SK-N-SH (cell line): ENCODE data around the gene ASPG. TPM values are rescaled to one million over a fixed set of nuclear protein-coding genes. Genes with fewer than 3 reads are reported as not detected.

Source experiments
- CTCF ChIA-PET: fragments of 300-600, 350-600 bp; formaldehyde crosslinking; extraction: SDS; loops from one replicate; lab custom pipeline; 2021; lab: Yijun Ruan, JAX
- POLR2A ChIA-PET: fragments of 350-600 bp; sonication (Branson Sonifier 250); formaldehyde crosslinking; extraction: SDS; loops from one replicate; lab custom pipeline; 2020; ENCODE audit warnings: antibody characterized with exemption, inconsistent platforms; lab: Yijun Ruan, JAX
- DNase-seq: peaks from one replicate; pipeline ENCODE4 v3.0.0; 2012
- H2AFZ ChIP-seq: fragments of 200-600 bp; sonication (generic); 2 replicates; pipeline ENCODE4 v1.8.1; 2016; ENCODE audit warnings: antibody characterized with exemption, mild to moderate bottlenecking, low read depth
- H3F3A ChIP-seq: fragments of 200-600 bp; sonication (generic); replicated peaks from 2 replicates; pipeline ENCODE3; 2016; ENCODE audit warnings: antibody characterized with exemption, mild to moderate bottlenecking; ENCODE audit not compliant: insufficient read depth
- H3K27ac ChIP-seq, 2 experiments: fragments of 200-500 bp in 1 of 2; fragments of 200-600 bp in 1 of 2; sonication (Bioruptor generic) in 1 of 2; sonication (generic), shearing (Covaris generic) in 1 of 2; 2 replicates each; pipeline versions ENCODE4 v1.5.1 to v1.6.1; 2014 to 2016; ENCODE audit warnings: low read depth in 2 of 2, inconsistent platforms in 1 of 2, low read length in 1 of 2, mild to moderate bottlenecking in 1 of 2, mixed read lengths in 1 of 2
- H3K27me3 ChIP-seq: fragments of 200-600 bp; sonication (generic), shearing (Covaris generic); 2 replicates; pipeline ENCODE4 v1.6.1; 2016; ENCODE audit warnings: mixed run types; ENCODE audit not compliant: insufficient read depth
- H3K36me3 ChIP-seq, 2 experiments: fragments of 200-500 bp in 1 of 2; fragments of 200-600 bp in 1 of 2; sonication (Bioruptor generic) in 1 of 2; sonication (generic) in 1 of 2; replicated peaks in 1 of 2; 2 replicates each; pipeline versions ENCODE3 to v1.5.1; 2014 to 2016; ENCODE audit warnings: low read length in 1 of 2, mild to moderate bottlenecking in 1 of 2; ENCODE audit not compliant: insufficient read depth in 2 of 2, control insufficient read depth in 1 of 2
- H3K4me1 ChIP-seq, 2 experiments: fragments of 200-500 bp in 1 of 2; fragments of 200-600 bp in 1 of 2; sonication (Bioruptor generic) in 1 of 2; sonication (generic), shearing (Covaris generic) in 1 of 2; 2 replicates each; pipeline versions ENCODE4 v1.5.1 to v1.6.1; 2014 to 2016; ENCODE audit warnings: low read depth in 1 of 2, low read length in 1 of 2, mixed run types in 1 of 2; ENCODE audit not compliant: insufficient read depth in 2 of 2, control insufficient read depth in 1 of 2
- H3K4me2 ChIP-seq: fragments of 200-600 bp; sonication (generic), shearing (Covaris generic); 2 replicates; pipeline ENCODE4 v1.6.1; 2017; ENCODE audit warnings: mixed run types
- H3K4me3 ChIP-seq, 2 experiments: fragments of 200-500 bp in 1 of 2; fragments of 200-600 bp in 1 of 2; sonication (Bioruptor generic) in 1 of 2; sonication (generic), shearing (Covaris generic) in 1 of 2; 2 replicates each; pipeline versions ENCODE4 v1.5.1 to v1.8.1; 2014 to 2016; ENCODE audit warnings: low read depth in 2 of 2, inconsistent platforms in 1 of 2, low read length in 1 of 2, mild to moderate bottlenecking in 1 of 2, mixed read lengths in 1 of 2, moderate library complexity in 1 of 2
- H3K79me2 ChIP-seq: fragments of 200-600 bp; sonication (generic); 2 replicates; pipeline ENCODE4 v1.8.1; 2017; ENCODE audit warnings: mild to moderate bottlenecking; ENCODE audit not compliant: insufficient read depth
- H3K9ac ChIP-seq: fragments of 200-600 bp; sonication (generic); 2 replicates; pipeline ENCODE4 v1.6.1; 2017; ENCODE audit warnings: mixed run types
- H3K9me2 ChIP-seq: fragments of 200-600 bp; sonication (generic); 2 replicates; pipeline ENCODE4 v1.6.1; 2017; ENCODE audit warnings: mixed run types
- H3K9me3 ChIP-seq: fragments of 200-600 bp; sonication (generic); 2 replicates; pipeline ENCODE4 v1.6.1; 2017; ENCODE audit warnings: mixed run types, mild to moderate bottlenecking, moderate library complexity
- H4K20me1 ChIP-seq: fragments of 200-600 bp; sonication (generic); 2 replicates; pipeline ENCODE4 v1.6.1; 2017; ENCODE audit warnings: mild to moderate bottlenecking, mixed run types; ENCODE audit not compliant: insufficient read depth
- CHD2 ChIP-seq: fragments of 150-350 bp; IDR thresholded peaks from 2 replicates; pipeline ENCODE4 v1.6.1; 2018; ENCODE audit warnings: low read length; ENCODE audit not compliant: partially characterized antibody
- ELF1 ChIP-seq: IDR thresholded peaks from 2 replicates; pipeline ENCODE4 v1.4.0; 2012
- EP300 ChIP-seq, 2 experiments: IDR thresholded peaks; 2 replicates each; pipeline versions ENCODE4 v1.4.0 to v1.6.1; 2012; ENCODE audit warnings: borderline replicate concordance in 1 of 2, low read depth in 1 of 2, low read length in 1 of 2
- GABPA ChIP-seq: IDR thresholded peaks from 2 replicates; pipeline ENCODE4 v1.4.0; 2012; ENCODE audit warnings: low read depth, mild to moderate bottlenecking
- MXI1 ChIP-seq: IDR thresholded peaks from 2 replicates; pipeline ENCODE4 v1.6.1; 2012; ENCODE audit warnings: mild to moderate bottlenecking, low read depth, low read length, improper control_type of control experiment
- NRF1 ChIP-seq: IDR thresholded peaks from 2 replicates; pipeline ENCODE4 v1.6.1; 2012; ENCODE audit warnings: low read depth, mild to moderate bottlenecking, low read length
- RAD21 ChIP-seq: IDR thresholded peaks from 2 replicates; pipeline ENCODE4 v1.6.1; 2012; ENCODE audit warnings: mild to moderate bottlenecking, low read length
- RFX5 ChIP-seq: IDR thresholded peaks from 2 replicates; pipeline ENCODE4 v1.6.1; 2012; ENCODE audit warnings: mild to moderate bottlenecking, improper control_type of control experiment, low read length
- RXRA ChIP-seq: IDR thresholded peaks from 2 replicates; pipeline ENCODE4 v1.4.0; 2012; ENCODE audit warnings: low read depth, mild to moderate bottlenecking, borderline replicate concordance
- TCF12 ChIP-seq: IDR thresholded peaks from 2 replicates; pipeline ENCODE4 v1.4.0; 2012
- WGBS: methylation state at CpG from one replicate; pipeline ENCODE4 v1.1.6; 2017; ENCODE audit warnings: low lambda C conversion rate; 5-methylcytosine and 5-hydroxymethylcytosine counted together
- polyA plus RNA-seq, 3 experiments: library from polyadenylated mRNA; depleted of rRNA; stranded (reverse); fragments of >200 nt; gene quantifications; 2 replicates each; pipeline ENCODE4 v1.2.3, GENCODE V29; 2012
- TF ChIP-seq, protein P1 (sequence below): fragments of 150-350 bp; IDR thresholded peaks from 2 replicates; pipeline ENCODE4 v1.6.1; 2016; ENCODE audit warnings: mild to moderate bottlenecking, low read depth, low read length

Gene ASPG
- polyA plus RNA-seq, 1 of the 3 experiments (the other 2 are of a cell fraction) = not detected

DNA sequence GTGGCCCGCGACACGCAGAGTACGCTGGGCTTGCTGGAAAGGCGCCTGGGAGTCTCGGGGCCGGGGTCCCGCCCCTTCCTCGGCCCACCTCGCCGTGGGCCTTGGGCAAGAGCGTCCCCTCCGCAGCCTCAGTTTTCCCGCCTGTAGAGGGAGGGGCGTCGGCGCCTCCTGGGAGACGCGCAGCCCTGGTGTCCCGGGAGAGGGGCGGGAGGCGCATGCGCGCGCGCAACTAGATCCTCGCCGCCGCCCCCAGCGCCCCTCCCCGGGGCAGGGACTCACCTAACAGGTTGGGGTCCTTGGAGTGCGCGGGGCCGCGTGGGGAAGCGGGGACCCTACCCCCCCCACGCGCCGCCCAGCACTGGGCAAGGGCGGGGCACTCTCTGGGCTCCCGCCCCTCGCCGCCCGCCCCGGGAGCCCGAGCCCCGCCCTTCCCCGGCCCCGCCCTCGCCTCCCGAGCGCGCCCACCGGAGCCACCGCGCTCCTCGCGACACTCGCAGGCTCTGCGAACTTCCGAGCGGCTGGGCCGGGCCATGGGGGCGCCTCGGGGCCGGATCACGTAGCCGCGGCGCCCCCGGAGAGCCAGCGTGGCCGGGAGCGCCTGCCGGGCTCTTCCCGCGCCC is 52.7 kb downstream of the ASPG start, which contains the start of gene KIF26A:
Gene KIF26A, plus strand, starts transcription at position 490 of the 620 bp plus-strand sequence. CDS start 136 bp downstream, outside the sequence.
- Histone ChIP-seq H2AFZ (peak within 1 kb of the TSS; percentile 70; the same call in 1 of the 2 replicates), H4K20me1 (no peaks in the 10 kb centered on the region), H3K36me3 (no peaks in the 10 kb centered on the region), H3K9me3 (no peaks in the 10 kb centered on the region), H3F3A (no peaks in the 10 kb centered on the region), H3K4me3 (peak within 1 kb of the TSS; percentile 51 to 70), H3K9ac (no peak within 1 kb of the TSS), H3K9me2 (no peaks in the 10 kb centered on the region), H3K4me2 (peak within 1 kb of the TSS; percentile 90), H3K79me2 (no peaks in the 10 kb centered on the region), H3K4me1 (peaks cover 0 to 63% of the 10 kb centered on the region in 2 experiments; a peak in 1 of 4 replicates), H3K27me3 (peaks cover 17% of the 10 kb centered on the region), H3K27ac (peak within 1 kb of the TSS in 1 of 2 experiments; percentile 90; a peak in 2 of 4 replicates)
- CTCF ChIA-PET = interaction anchor here (0.6 to 1.9 kb wide), 61 partner anchors 8 to 587 kb away, joined by 3 to 74 read pairs (median 4); no protein-coding TSS in a partner anchor
- POLR2A ChIA-PET = interaction anchor here (0.6 to 1.2 kb wide), 5 partner anchors 84 to 426 kb away, joined by 3 to 4 read pairs (median 3); no protein-coding TSS in a partner anchor
- DNase-seq = peak; percentile 96
- no peak for TF ChIP-seq GABPA
- no peak for TF ChIP-seq RXRA
- peak; percentile 74 for TF ChIP-seq NRF1
- TF ChIP-seq CHD2 = peak; percentile 53
- no peak for TF ChIP-seq EP300 (IDR thresholded peaks at IDR 0.05; ENCODE audit: borderline replicate concordance in 1 of 2, low read depth in 1 of 2, low read length in 1 of 2)
- no peak for TF ChIP-seq ELF1
- TF ChIP-seq MXI1 = 0 out of 2 replicates have a peak, but pooled peaks have one; percentile 15
- no peak for TF ChIP-seq RFX5
- WGBS = no CpG with 5 or more reads among the region's 77 CpGs

DNA sequence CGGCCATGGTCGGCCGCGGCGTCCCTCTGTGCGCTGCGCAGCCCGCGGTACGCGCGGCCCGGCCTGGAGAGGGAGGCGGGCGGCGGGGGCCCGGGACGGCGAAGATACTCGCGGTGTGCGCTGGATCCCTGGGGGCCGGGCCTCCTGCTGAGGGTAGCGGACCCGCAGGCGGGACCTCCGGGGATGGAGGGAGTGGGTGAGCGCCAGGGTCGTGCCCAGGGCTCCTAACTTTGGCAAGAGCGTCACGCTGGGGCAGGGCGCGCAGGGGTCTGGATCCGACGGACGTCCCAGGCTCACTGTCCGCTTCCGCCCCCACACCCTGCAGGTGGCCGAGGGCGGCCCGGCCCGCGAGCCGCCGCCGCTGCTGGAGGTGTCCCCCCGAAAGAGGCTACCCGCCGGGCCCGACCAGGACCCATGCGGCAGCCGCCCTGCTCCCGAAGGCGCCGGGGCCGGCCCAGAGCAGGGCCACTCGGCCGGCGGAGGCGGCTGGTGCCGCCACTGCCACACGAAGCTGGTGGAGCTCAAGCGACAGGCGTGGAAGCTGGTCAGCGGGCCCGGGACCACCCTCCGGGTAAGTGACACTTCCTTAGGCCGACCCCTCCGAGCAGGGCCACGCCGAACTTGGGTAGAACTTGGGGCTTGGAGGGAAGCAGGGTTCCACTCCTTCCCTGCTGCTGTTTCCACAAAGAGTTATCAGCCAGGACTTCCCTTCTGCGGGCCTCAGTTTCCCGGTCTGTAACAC is 53.4 kb downstream of the ASPG start:
- no peak for TF ChIP-seq TCF12
- TF ChIP-seq, protein P1, sequence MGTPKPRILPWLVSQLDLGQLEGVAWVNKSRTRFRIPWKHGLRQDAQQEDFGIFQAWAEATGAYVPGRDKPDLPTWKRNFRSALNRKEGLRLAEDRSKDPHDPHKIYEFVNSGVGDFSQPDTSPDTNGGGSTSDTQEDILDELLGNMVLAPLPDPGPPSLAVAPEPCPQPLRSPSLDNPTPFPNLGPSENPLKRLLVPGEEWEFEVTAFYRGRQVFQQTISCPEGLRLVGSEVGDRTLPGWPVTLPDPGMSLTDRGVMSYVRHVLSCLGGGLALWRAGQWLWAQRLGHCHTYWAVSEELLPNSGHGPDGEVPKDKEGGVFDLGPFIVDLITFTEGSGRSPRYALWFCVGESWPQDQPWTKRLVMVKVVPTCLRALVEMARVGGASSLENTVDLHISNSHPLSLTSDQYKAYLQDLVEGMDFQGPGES = no peak
- no peak for TF ChIP-seq RAD21
- no peak for TF ChIP-seq NRF1
- TF ChIP-seq EP300 (IDR thresholded peaks at IDR 0.05; ENCODE audit: borderline replicate concordance in 1 of 2, low read depth in 1 of 2, low read length in 1 of 2) = no peak
- TF ChIP-seq RFX5 = no peak
- no peak for TF ChIP-seq GABPA
- H3F3A ChIP-seq = no peaks in the 10 kb centered on the region
- peaks cover 17% of the 10 kb centered on the region for H3K27me3 ChIP-seq
- H3K4me3 ChIP-seq = peak overlapping the region; percentile 51 to 70
- H3K9ac ChIP-seq = no peak overlapping the region
- no peak overlapping the region for H2AFZ ChIP-seq
- H3K79me2 ChIP-seq = no peaks in the 10 kb centered on the region
- H3K4me2 ChIP-seq = peak overlapping the region; percentile 90
- ChIA-PET CTCF (interaction anchor here (0.9 to 3.3 kb wide), 8 partner anchors 12 to 501 kb away, joined by 3 to 26 read pairs (median 4); no protein-coding TSS in a partner anchor), POLR2A (interaction anchor here (1.3 kb wide), 1 partner anchor 85 kb away, joined by 4 read pairs; no protein-coding TSS in a partner anchor)
- DNase-seq = no peak
- no peaks in the 10 kb centered on the region for H3K9me3 ChIP-seq
- H3K36me3 ChIP-seq = no peaks in the 10 kb centered on the region
- no peaks in the 10 kb centered on the region for H3K9me2 ChIP-seq
- H3K27ac ChIP-seq = peak overlapping the region in 1 of 2 experiments; percentile 83; a peak in 1 of 4 replicates
- peaks cover 0 to 70% of the 10 kb centered on the region in 2 experiments; a peak in 1 of 4 replicates for H3K4me1 ChIP-seq
- no peaks in the 10 kb centered on the region for H4K20me1 ChIP-seq
- 6% methylated on average over 11 of the region's 73 CpGs for WGBS
